AG08395 (cell line): ENCODE measurements around the gene BEST3.

Experiments used
- DNase-seq: peaks from one replicate; pipeline ENCODE4 v3.0.0; 2012; ENCODE audit warnings: mixed read lengths, low spot score

BEST3 gene

GRCh38 chr12:69688021-69688420 lies 11.1 kb downstream of the BEST3 start:
- DNase-seq: no peak

- no peak for DNase-seq
These were observed 11.7 kb downstream of the BEST3 start for GRCh38 chr12:69687390-69687789.

DNA sequence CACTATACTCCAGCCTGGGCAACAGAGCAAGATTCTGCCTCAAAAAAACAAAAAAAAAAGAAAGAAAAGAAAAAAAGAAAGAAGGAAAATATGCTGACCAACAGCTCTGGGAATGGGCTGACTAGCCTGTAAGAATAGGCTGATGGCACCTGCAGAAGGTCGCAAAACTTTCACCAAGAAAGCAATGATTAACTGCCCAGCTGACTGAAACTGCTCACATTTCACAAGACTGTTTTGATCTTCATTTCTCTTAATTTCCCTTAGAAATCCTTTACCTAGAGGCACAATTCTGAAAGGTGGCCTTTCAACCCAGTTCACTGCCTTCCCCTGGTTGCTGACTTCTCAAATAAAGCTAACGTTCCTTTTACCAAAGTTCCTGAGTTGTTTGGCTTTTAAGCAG lies 12.4 kb downstream of the BEST3 start:
- DNase-seq: no peak

DNA sequence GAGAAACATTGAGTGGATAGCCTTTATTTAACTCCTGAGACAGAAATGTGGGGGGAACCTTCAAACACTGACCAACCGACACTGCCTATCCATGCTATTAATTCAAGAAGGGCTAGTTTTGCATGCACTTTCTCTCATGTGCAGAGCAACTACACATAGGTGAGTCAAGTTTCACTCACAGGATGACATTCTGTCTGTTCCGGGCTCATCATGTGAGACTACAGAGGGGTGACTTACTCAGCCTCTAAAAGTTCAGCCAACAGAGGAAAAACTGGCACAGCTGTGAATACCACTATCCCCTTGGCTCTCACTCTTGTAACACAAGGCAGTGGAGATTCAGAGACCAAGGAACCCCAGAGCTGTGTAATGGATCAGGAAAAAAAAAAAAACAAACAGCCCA lies 13.3 kb downstream of the BEST3 start:
- DNase-seq: peak; percentile 36

- no peak for DNase-seq
These were observed 14.6 kb downstream of the BEST3 start for GRCh38 chr12:69684466-69684865.

GRCh38 chr12:69682110-69682755 lies 16.9 kb downstream of the BEST3 start:
- no peak for DNase-seq

DNA sequence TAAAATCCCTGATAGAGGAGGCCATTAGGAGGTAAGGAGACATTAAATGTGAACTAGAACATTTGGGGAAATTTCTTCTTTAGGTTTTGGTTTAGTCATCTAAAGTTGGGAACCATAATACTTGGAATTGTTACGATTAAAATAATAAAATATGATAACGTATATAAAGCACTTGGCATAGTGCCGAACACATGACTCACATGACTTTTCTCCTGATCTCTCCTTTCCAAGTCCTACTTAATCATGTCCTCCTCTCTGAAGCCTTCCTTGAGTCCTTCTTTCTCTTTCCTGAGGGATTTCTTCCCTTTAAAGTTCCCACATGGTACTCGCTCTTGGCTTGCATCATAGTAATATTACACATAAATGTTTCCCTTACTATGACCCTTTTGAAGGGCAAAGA lies 20.0 kb downstream of the BEST3 start:
- DNase-seq: no peak

DNA sequence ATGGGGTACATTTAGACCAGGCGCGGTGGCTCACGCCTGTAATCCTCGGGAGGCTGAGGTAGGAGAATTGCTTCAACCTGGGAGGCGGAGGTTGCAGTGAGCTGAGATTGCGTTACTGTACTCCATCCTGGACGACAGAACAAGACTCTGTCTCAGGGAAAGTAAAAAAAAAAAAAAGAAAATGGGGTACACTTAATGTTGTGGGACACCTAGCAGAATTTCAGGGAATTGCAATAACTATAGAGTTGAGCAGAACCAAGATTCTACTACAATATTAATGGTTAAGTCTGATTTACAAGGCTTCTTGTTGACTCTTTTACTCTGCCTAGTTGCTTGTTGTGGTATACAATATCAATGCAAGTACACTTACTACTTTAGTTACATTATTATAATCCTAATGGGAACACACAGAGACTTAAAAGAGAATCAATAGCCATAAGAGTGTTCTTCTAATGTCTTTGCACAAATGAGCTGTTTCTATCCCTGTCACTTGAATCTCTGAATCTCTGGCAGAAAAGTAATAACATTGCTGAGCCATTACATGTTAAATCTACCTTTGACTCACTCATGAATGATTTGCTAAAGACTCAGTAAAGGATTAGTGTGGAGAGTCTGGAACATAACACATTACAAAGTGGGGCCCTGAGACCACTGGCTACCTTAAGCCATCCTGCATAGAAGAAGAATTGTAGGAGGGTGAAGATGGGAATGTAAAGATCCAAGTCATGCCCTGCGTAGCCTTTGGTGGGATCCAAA lies 22.7 kb downstream of the BEST3 start:
- DNase-seq: no peak

- DNase-seq: no peak
These were observed 26.9 kb downstream of the BEST3 start for GRCh38 chr12:69672195-69672594.

GRCh38 chr12:69671597-69671996 lies 27.5 kb downstream of the BEST3 start:
- DNase-seq: no peak

- no peak for DNase-seq
These were observed 32.3 kb downstream of the BEST3 start for GRCh38 chr12:69666798-69667197.

GRCh38 chr12:69664930-69665377 lies 34.1 kb downstream of the BEST3 start:
- DNase-seq: peak; percentile 30

DNA sequence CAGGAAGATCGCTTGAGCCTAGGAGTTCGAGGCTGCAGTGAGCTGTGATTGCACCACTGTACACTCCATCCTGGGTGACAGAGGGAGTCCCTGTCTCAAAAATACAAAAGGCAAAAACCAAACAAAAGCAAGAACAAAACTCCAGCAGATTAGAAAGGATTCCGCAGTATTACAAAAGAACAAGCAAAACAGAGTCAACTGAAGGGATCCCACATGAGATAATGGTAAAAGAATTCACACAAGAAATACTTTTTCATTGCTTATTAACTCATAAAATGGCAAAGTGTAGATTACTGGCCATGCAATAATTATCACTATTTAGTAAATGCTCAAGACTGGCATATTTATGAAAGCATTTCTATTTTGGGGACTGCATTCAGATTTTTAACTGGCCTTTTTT lies 35.4 kb downstream of the BEST3 start:
- DNase-seq: no peak

DNA sequence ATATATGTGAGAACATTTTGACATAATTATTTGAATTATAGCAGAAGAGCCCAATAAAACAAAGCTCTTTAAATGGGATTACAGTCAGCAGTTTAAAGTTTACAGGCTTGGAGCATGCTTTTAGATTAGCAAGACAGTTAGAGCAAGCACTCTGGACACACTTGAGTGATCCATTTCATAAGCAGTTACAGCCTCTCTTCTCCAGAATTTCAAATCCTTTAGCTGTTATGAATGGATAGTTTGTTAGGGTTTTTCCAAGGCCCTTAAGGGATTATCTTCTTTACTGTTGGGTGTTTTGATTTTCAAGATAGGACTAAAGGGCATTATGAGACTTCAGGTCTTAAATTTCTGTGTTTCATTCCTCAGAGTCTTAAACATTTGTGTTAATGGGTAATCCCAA lies 36.3 kb downstream of the BEST3 start:
- no peak for DNase-seq

GRCh38 chr12:69661386-69661785 lies 37.7 kb downstream of the BEST3 start:
- no peak for DNase-seq

DNA sequence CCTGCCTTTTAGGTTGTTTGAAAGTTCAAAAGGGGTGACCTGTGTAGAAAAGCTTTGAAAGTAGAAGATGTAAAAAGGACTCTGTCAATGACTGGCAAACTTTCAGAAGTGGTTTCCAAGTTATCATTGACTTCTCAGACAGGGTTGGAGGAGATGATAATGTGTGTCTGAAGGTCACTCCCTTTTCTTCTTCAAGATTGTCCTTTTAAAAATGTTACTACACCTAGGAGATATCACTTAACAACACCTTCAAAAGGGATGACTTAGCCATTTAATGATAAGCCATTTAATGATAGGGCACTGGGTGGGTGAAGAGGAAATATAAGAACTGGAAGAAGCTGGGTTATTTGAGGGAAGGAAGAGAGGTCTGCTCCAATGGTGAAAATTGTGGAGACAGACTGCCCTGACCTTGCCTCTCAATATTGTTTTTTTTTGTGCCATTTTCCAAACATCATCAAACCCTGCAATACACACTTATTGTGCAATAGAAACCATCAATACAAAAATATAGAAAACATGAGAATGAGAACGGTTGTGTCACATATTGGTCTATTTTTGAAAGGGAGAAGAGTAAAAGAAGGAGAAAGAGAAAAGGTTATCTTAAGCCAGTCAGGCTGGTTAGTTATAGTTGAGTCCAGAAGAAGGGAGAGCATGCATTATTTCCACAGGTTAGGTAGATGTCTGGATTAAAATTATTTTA lies 38.8 kb downstream of the BEST3 start:
- DNase-seq: no peak

GRCh38 chr12:69658203-69658602 lies 40.9 kb downstream of the BEST3 start:
- DNase-seq: no peak

DNA sequence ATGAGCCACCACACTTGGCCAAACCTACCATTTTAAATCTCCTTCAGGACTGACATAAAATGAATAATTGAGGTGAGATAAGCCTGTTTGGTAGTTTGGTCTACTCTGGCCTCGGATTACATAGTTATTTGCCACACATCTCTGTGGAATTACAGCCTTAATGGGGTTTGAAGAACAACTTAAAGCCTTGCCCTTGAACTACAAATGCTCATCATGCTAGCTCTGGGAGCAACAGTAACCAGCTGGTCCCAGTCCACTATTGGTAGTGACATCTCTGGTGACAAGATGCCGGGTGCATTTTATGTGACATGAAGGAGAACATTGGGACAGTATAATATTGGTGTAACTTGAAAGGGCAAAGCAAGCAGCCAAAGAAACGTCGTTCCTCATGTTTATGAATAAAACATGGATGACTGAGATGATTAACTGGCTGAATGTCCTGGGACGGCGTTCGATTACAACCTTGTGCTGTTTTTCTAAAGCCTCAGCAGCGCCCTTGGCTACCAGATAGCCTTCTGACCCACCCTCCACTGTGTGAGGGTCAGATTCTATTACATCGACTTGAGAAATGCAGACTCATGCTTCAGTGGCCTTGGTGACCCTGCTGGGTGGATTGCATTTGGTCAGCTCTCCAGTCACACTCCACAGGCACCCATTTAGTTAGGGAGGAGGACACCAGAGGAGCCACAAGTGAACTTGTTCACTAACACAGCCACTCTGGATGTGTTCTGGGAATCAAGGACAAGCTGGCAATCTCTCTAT lies 41.5 kb downstream of the BEST3 start:
- no peak for DNase-seq

GRCh38 chr12:69655616-69656340 lies 43.3 kb downstream of the BEST3 start:
- peak; percentile 85 for DNase-seq

- no peak for DNase-seq
These were observed 45.4 kb downstream of the BEST3 start for GRCh38 chr12:69653703-69654102.

- no peak for DNase-seq
These were observed 47.2 kb downstream of the BEST3 start for GRCh38 chr12:69651922-69652321.

DNA sequence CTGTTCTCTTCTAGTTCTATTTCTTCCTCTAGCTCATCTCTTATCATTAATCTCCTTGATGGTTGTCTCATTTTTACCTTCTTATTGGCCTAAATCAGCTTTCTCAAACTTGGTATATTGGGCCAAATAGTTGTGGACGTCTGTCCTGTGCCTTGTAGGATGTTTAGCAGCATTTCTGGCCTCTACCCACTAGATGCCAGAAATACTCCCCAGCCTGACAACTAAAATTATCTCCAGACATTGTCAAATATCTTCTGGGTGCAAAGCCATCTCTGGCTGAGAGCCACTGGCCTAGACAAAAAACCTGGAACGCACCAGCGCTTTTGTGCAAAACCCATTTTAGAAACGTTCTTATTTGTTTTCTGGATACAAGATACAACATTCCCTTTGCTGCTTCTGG lies 49.6 kb downstream of the BEST3 start:
- DNase-seq: no peak
